Left forelimb (tissue), 1 donor: ENCODE measurements around the gene NR1H2.
"Not testable (repeated sequence)": the region's sequence is repeated elsewhere in the genome, so short reads cannot be mapped to it uniquely, and the experiment has no call there.

Source experiments
- DNase-seq: peaks from one replicate; pipeline ENCODE4 v3.0.0-alpha.2; 2018; ENCODE audit warnings: low spot score

The NR1H2 gene

GRCh38 chr19:50344661-50345318 lies 31.5 kb upstream of the NR1H2 start:
- no peak for DNase-seq

DNA sequence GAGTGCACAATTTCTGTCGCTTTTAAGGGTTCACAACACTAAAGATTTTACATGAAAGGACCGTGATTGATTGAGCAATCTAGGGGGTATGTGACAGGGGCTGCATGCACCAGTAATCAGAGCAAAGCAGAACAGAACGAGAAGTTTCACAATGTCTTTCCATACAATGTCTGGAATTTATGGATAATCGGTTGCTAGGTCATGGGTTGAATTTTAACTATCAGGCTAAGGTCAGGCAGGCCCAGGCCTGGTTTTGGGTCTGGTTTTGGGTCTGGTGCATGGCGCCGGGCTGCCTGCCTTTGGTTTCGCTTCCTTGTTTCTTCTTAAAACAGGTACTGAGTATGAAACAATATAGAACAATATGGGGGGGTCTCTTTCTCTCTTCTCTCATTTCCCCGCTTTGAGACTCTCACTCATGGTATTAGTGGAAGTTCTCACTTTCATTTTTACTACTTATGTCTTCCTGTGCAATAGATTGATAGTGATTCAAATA lies 29.1 kb upstream of the NR1H2 start:
- DNase-seq: not testable (repeated sequence)

- no peak for DNase-seq
Measured at GRCh38 chr19:50349277-50350057, 26.8 kb upstream of the NR1H2 start.

DNA sequence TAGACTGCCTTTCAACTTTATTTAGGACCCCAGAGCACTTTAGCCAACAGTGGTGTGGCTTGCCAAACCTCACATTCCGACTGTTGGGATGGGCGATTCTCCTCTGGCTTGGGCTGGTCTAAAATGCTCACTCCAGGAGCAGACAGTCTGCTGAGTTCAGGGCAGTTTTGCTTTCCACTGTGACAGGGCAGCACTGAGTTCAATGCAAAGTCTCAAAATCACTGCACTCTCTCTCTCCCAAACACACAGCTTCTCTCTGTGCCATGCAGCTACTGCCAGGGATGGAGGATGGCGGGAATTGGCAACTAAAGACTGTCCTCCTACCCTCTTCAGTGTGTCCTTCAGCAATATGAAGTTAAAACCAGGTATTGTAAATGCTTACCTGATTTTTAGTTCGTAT lies 24.0 kb upstream of the NR1H2 start:
- no peak for DNase-seq

DNA sequence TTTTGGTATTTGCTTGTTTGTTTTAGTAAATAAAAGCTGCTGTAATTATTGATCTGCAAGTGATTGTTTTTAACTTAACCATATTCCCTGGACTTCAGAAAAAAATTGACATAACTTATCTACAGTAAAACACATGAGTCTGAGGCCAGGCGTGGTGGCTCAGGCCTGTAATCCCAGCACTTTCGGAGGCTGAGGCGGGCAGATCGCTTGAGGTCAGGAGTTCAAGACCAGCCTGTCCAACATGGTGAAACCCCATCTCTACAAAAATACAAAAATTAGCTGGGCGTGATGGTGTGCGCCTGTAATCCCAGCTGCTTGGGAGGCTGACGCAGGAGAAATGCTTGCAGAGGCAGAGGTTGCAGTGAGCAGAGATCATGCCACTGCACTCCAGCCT lies 22.8 kb upstream of the NR1H2 start:
- DNase-seq: not testable (repeated sequence)

- no peak for DNase-seq
Measured at GRCh38 chr19:50356691-50357177, 19.5 kb upstream of the NR1H2 start.

DNA sequence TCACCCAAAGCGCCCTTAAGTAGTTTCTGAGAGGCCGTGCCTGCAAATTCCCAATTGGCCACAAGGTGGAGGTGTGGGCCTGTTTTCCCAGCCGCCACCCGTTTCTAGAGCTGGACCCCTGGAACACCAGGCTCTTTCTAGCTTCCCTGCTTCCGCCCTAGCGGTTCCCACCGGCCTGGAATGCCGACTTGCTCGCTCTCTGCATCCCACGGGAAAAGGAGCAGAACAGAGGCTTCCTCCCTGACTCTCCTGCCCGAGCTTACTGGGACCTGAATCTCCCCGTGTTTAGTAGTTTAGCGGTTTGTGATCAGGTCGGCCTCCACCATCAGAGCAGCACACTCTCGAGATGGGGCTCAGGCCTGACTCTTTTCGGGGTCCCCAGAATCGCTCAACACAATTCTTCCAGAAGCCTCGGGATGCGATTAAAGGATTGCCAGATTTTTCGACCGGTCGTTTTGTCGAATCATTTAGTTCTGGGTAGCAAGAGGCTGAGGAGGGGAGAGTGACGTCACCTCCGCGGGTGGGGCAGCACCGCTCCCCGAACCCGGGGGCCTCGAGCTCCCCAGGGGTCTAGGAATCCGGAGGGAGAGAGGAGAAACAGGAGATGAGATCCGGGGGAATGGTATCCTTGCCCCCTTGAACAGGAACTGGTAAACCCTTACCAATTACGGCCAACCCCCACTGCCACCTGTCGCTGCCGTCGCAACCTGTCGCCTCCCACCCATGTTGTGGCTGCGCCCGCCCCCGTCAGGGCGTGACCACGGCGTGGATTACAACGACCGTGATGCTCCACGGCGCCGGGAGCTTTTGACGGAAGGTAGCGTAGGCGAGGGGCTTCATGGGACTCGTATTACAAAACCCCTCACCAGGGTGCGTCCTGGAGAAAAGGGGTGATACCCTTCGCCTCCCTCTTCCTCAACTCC lies 18.8 kb upstream of the NR1H2 start:
- peak; percentile 80 for DNase-seq

- DNase-seq: peak; percentile 88
Measured at GRCh38 chr19:50358483-50359327, 17.6 kb upstream of the NR1H2 start.

DNA sequence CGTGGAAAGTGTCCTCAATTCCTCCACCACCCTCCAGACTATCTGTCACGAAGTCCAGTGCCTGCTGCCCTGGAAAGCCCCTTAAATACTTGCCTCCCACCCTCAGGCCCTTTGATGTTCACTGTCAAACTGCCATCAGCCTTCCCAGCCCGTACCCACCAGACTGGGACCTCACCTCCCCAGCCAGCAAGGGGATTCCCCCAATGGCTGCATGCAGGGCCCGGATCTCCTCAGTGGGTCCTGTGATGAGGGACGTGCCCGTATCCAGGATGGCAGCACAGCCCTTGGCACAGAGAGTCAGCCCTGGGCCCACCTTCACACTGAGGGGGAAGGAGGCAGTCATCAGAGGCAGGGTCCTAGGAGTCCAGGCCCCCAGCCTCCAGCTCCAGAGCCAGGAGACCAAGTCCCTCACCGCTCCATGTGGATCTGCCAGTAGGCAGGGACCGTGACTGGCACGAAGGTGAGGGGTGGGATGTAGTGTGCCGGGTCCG lies 16.9 kb upstream of the NR1H2 start:
- no peak for DNase-seq

GRCh38 chr19:50361290-50362029 lies 14.8 kb upstream of the NR1H2 start:
- no peak for DNase-seq

DNA sequence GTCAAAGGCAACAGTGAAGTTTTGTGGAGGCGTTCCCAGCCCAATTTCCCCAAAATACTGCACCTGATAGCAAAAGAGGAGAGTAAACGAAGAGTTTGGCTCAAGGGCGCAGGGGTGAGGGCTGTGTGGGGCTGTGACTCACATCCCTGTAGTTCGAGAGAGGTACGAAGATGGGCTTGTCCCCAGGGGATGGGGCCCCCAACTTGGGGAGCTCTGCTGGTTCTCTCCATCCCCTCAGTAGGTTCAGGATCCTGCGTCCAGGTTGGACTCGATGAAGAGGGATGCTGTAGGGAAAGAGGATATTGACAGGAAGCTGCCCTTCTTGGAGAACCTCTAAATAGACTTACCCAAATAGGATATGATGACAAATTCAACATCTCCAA lies 14.2 kb upstream of the NR1H2 start:
- DNase-seq: no peak

DNA sequence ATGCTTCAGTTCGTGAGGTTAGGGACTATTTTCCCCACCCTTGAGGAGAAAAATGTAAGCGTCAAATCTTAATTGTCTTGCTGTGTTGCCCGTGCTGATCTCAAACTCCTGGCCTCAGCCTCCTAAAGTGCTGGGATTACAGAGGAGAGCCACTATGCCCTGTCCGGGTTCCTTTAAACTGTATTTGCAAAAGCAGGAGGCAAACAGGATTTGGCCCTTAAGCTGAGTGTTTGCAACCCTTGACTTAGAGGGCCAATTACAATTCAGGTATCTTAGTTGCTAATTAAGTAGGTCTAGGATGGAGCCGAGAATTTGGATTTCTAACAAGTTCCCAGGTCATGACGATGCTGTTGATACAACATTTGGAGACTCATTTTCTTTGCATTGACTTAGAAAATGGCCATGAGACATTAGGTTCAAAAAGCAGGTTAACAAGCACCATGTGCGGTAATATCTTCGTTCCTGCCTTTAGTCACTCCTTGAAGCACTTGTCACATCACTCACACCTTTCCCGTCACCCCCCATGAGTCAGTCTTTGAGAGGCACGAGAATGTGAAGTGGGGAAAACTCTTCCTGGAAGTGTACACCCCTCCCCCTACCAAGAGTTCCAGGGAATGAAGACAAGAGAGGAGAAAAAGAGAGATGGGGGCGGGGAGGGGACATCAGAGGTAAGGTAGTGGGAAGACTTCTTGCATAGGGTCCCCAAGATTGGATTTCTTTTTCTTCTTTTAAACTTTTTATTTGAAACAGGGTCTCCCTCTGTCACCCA lies 13.4 kb upstream of the NR1H2 start:
- DNase-seq: no peak

DNA sequence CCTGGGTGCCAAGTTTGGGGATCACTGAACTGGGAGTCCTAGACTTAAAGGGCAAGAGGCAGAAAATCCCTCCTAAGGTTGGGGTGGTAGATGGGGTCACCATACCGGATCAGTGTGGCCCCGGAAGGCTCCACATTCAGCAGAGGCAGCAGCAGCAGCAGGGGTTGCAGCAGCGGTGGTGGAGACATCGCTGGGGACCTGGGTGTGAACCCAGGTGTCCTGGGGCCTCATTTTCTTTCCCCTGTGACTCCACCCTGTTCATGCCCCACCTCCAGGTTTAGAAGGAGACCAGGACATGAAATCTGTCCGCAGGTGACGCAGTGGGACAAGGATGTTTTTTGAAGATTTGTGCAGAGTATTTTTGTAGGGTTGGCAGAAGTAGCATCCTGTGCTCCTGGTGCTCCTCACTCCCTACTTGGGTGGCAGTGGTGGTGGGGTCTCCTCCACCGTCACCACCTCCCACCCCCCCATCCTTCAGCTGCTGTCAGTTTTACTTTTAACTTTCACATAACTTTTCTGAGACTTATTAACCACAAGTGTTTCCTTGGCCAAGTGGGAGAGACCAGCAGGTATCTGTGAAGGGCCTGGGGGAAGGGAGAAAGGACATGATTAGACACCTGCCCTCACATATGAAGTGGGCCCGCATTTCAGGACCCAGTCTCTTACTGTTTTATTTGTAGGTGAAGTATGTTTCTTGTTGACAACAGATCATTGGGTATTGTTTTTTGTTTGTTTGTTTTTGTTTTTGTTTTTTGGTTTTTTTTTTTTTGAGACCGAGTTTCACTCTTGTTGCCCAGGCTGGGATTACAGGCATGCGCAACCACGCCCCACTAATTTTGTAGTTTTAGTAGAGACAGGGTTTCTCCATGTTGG lies 10.6 kb upstream of the NR1H2 start, which contains the start of gene NAPSA:
NAPSA (minus strand) TSS at position 206 of the 873 bp plus-strand sequence; CDS start at position 188, 18 bp downstream.
- no peak for DNase-seq

DNA sequence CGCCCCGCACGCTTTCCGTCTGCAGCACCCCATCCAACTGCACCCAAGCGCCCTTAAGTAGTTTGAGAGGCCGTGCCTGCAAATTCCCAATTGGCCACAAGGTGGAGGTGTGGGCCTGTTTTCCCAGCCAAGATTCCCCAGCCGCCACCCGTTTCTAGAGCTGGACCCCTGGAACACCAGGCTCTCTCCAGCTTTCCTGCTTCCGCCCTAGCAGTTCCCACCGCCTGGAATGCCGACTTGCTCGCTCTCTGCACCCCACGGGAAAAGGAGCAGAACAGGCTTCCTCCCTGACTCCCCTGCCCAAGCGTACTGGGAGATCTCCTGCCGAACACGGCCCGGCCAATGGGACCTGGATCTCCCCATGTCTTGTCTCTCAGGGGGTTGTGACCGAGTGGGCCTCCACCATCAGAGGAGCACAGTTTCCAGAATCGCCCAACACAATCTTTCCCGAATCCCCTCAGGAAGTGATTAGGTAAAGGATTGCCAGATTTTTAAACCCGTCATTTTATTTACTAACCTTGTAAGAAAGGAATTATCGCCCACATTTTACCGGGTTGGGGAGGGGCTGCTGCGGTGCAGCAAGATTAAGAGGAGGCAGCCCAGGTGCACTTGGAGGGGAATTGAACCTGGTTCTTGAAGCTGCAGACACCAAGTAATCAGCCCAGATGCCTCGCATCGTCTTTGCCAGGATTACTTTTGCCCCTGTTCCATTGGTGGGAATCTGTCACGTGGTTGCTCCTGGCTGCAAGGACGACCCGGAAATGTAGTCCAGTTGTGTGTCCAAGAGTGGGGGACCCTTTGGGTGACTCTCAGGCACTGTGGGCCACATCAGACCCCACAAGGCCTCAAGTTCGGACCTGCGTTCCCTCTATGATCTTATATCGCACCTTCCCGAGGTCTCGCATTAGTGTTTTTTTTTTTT lies 7.3 kb upstream of the NR1H2 start:
- DNase-seq: peak; percentile 91

DNA sequence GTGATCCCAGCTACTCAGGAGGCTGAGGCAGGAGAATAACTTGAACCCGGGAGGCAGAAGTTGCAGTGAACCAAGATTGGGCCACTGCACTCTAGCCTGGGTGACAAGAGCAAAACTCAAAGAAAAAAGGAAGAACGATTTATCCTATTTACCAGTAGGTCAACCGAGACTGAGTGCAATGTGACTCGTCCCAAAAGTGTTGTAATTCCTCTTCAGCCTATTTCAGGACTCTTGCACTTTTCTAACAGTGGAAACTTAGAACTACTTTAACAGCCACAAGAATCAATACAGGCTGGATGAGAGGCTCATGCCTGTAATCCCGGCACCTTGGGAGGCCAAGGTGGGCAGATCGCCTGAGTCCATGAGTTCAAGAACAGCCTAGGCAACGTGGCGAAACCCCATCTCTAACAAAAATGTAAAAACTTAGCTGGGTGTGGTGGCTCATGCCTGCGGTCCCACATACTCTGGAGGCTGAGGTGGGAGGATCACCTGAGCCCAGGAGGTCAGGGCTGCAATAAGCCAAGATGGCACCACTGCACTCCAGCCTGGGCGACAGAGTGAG lies 4.3 kb upstream of the NR1H2 start:
- DNase-seq: no peak

GRCh38 chr19:50377051-50377461 lies 799 bp downstream of the NR1H2 start:
- no peak for DNase-seq

GRCh38 chr19:50377517-50377916 lies 1.3 kb downstream of the NR1H2 start:
- DNase-seq: no peak
